Pericardium fibroblast (primary cell): ENCODE data around the gene PLK2. TPM values are rescaled to one million over a fixed set of nuclear protein-coding genes. Genes with fewer than 3 reads are reported as not detected.

Experiments
- total RNA-seq: library from RNA; depleted of rRNA; stranded (reverse); fragments of >200 nt; gene quantifications from 2 replicates; pipeline ENCODE4 v1.2.3, GENCODE V29; 2015

Gene PLK2
- 458 and 890 TPM in 2 replicates for total RNA-seq

DNA sequence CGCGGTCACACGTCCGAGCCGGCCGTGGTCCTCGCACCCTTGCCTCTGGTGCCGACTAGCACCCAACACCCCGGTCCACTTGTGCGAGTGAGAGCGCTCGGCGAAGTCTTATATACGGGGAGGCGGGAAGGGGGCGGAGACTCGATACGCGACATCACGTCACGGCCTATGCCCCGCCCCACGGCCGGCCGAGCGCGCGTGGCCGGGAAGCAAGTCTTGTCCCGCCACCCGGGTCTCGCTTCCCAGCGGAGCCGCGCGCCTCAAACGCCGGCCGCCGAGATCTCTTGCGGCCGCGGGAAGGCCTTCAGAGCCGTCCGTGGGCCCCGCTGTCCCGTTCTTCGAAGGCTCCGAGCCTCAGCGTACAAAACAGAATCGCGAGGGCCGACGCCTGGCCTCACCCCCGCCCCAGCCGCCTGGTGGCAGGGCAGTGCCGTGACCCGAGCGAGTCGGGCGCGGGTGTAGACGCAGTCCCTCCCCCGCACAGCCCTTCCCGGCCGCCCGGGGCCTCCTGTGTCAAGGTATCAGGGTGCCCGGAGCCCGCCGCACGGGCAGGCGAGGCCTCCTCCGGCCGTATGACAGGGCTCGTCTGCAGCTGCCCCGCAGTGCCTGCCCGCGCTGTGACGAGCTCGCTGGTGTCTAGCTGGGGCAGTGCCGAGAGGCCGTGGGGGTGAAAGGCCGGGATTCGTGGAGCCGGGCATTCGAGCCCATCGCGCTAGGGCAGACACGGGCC lies at the start of gene PLK2:
Gene PLK2, minus strand, starts transcription at position 85 of the 730 bp plus-strand sequence. CDS start 127 bp downstream, outside the sequence.

DNA sequence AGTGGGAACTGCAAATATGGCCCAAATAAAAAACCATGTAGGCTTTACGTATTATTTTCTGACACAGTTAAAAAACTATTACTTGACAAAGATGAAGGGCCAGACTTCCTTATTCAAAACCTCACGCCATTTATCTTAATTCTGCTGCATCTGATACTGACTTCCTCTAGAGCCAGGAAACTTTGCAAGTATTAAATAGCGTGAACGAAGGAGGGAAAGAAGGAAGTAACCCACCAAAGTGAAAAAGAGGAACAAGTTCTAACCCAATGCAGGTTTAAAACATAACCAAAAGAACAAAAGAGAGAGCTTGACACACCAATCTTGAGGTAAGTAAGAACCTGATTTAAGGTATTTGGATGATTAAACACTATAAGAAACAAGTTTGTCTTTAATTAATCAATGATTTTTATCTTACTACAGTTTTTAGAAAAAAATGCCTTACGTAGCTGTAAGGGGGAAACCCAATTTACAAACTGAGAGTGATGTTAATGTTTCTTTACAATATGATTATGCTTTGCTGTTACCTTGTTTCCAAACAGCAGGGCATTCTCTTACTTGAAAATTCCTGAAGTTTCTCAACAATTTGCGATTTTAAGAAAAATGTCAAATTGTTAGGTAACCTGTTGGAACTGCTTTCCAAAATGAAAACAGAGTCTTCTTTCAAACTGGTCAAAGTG lies 31.5 kb upstream of the PLK2 start, which contains the start of gene GAPT:
Gene GAPT, plus strand, starts transcription at position 220 of the 677 bp plus-strand sequence. CDS start 3,102 bp downstream, outside the sequence.

Other genes starting within 250 kb of the PLK2 start
- gene GAPT, start 31.3 kb upstream of the PLK2 start, total RNA-seq: not detected in 2 replicates
- not detected in 2 replicates for gene RAB3C, start 123.0 kb upstream of the PLK2 start, total RNA-seq